ENCODE results near the gene EIF3D.

GRCh38 chr22:36563001-36563400 lies 34.0 kb upstream of the EIF3D start:
- TF ChIP-seq, protein P1, sequence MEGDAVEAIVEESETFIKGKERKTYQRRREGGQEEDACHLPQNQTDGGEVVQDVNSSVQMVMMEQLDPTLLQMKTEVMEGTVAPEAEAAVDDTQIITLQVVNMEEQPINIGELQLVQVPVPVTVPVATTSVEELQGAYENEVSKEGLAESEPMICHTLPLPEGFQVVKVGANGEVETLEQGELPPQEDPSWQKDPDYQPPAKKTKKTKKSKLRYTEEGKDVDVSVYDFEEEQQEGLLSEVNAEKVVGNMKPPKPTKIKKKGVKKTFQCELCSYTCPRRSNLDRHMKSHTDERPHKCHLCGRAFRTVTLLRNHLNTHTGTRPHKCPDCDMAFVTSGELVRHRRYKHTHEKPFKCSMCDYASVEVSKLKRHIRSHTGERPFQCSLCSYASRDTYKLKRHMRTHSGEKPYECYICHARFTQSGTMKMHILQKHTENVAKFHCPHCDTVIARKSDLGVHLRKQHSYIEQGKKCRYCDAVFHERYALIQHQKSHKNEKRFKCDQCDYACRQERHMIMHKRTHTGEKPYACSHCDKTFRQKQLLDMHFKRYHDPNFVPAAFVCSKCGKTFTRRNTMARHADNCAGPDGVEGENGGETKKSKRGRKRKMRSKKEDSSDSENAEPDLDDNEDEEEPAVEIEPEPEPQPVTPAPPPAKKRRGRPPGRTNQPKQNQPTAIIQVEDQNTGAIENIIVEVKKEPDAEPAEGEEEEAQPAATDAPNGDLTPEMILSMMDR (IDR thresholded peaks at IDR 0.05) = no peak
- TF ChIP-seq POLR2A (IDR thresholded peaks at IDR 0.05) = no peak

Measured in right lobe of liver (tissue), 4 donors.